ENCODE results near the gene SCYGR8.

- no peak for TF ChIP-seq CTCF (IDR thresholded peaks at IDR 0.05)
- TF ChIP-seq POLR2AphosphoS5 (IDR thresholded peaks at IDR 0.05), result no peak
Measured at GRCh38 chr2:227748079-227748478, 2.4 kb downstream of the SCYGR8 start.

Data from suprapubic skin (tissue), 3 donors.